ENCODE results near the gene GALNT7.
A peak's percentile ranks its signal among the peaks of the same experiment; 100 is the strongest.

The GALNT7 gene

DNA sequence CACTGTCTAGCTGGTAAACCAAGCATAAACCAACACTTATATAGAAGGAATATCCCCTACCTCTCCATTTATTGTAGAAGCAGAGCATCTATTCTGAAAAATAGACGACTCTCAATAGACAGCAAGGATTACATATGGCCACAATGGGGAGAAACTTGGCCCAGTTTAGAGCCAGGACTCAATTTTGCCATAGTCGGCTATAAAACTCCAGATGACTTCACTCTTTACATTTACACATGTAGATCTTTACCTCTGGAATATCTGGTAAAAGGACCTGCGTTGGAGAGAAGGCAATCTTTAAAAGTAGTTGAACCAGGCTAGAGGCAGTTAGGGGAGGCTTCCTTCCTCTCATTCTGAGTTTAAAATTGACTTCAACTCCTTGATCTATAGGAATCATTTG lies 88.2 kb downstream of the GALNT7 start:
- no peak overlapping the region for H3K27ac ChIP-seq
- TF ChIP-seq CTCF (conservative IDR thresholded peaks at IDR 0.05): no peak

GRCh38 chr4:173257732-173258717 lies 89.4 kb downstream of the GALNT7 start:
- H3K27ac ChIP-seq: no peak overlapping the region
- TF ChIP-seq CTCF (conservative IDR thresholded peaks at IDR 0.05): peak; percentile 93

GRCh38 chr4:173258866-173259265 lies 90.3 kb downstream of the GALNT7 start:
- no peak overlapping the region for H3K27ac ChIP-seq
- no peak for TF ChIP-seq CTCF (conservative IDR thresholded peaks at IDR 0.05)

DNA sequence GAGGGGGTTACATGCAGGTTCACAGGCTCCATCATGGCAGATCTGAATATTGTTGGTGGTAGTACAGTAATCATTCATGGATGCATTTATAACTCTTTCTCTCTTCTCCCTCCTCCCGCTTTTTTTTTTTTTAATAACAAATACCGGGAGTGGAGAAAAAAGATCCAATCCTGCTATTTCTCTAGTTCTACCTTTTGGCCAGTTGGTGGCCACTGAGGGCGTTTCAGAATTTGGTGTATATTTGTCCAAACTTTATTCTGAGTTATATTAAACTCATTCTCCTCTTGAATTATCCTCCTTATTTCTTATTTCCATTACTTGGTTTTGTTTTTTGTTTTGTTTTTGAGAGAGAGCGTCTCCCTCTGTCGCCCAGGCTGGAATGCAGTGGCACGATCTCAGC lies 90.7 kb downstream of the GALNT7 start:
- peak; percentile 34; the same call in 1 of the 2 replicates for TF ChIP-seq CTCF (conservative IDR thresholded peaks at IDR 0.05)
- H3K27ac ChIP-seq: no peak overlapping the region

- no peak for TF ChIP-seq CTCF (conservative IDR thresholded peaks at IDR 0.05)
- no peak overlapping the region for H3K27ac ChIP-seq
Measured at GRCh38 chr4:173261052-173261451, 92.4 kb downstream of the GALNT7 start.

- H3K27ac ChIP-seq: no peak overlapping the region
Measured at GRCh38 chr4:173262375-173262774, 93.8 kb downstream of the GALNT7 start.

More at GRCh38 chr4:173262375-173262774, 93.8 kb downstream of the GALNT7 start:
- no peak for TF ChIP-seq CTCF (conservative IDR thresholded peaks at IDR 0.05)
